HL-60 (cell line): Measurements from ENCODE around the gene EIF3K.

Experiments
- GABPA ChIP-seq: IDR thresholded peaks from 2 replicates; pipeline ENCODE4 v1.6.1; 2012; ENCODE audit warnings: low read depth
- POLR2AphosphoS5 ChIP-seq: IDR thresholded peaks from 2 replicates; pipeline ENCODE4 v1.6.1; 2012; ENCODE audit warnings: low read depth
- SPI1 ChIP-seq: IDR thresholded peaks from 2 replicates; pipeline ENCODE4 v1.6.1; 2012; ENCODE audit warnings: low read depth, mild to moderate bottlenecking, borderline replicate concordance
- TF ChIP-seq, protein P1 (sequence below): IDR thresholded peaks from one replicate; pipeline ENCODE4 v1.5.1; 2011; ENCODE audit warnings: low read length, control low read depth, inconsistent platforms; ENCODE audit not compliant: insufficient read depth
- TF ChIP-seq, protein P2 (sequence below): IDR thresholded peaks from 2 replicates; pipeline ENCODE4 v1.6.1; 2012; ENCODE audit warnings: low read depth; ENCODE audit not compliant: insufficient replicate concordance

DNA sequence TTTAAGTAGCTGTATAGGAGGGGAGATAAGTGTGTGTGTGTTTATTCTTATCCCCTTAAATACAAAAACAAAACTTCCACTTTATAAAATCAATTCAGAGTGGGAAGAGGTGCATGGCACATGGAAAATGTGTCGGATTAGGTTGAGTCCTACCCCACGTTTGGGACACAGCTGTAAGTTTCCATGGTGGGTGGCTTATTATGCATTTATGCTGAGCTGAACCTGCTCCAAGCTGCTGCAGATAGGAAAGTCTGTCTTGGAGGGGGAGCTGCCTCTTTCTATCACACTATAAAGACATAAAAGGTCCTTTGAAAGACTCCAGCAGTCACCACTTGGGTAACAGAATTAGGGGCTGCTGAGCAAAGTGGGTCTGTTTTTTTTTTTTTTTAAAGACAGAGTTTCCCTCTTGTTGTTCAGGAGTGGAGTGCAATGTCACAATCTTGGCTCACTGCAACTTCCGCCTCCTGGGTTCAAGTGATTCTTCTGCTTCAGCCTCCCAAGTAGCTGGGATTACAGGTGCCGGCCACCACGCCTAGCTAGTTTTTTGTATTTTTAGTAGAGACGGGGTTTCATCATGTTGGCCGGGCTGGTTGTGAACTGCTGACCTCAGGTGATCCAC lies 43.7 kb downstream of the EIF3K start:
- TF ChIP-seq POLR2AphosphoS5 = no peak
- TF ChIP-seq, protein P1, sequence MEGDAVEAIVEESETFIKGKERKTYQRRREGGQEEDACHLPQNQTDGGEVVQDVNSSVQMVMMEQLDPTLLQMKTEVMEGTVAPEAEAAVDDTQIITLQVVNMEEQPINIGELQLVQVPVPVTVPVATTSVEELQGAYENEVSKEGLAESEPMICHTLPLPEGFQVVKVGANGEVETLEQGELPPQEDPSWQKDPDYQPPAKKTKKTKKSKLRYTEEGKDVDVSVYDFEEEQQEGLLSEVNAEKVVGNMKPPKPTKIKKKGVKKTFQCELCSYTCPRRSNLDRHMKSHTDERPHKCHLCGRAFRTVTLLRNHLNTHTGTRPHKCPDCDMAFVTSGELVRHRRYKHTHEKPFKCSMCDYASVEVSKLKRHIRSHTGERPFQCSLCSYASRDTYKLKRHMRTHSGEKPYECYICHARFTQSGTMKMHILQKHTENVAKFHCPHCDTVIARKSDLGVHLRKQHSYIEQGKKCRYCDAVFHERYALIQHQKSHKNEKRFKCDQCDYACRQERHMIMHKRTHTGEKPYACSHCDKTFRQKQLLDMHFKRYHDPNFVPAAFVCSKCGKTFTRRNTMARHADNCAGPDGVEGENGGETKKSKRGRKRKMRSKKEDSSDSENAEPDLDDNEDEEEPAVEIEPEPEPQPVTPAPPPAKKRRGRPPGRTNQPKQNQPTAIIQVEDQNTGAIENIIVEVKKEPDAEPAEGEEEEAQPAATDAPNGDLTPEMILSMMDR = no peak
- TF ChIP-seq, protein P2, sequence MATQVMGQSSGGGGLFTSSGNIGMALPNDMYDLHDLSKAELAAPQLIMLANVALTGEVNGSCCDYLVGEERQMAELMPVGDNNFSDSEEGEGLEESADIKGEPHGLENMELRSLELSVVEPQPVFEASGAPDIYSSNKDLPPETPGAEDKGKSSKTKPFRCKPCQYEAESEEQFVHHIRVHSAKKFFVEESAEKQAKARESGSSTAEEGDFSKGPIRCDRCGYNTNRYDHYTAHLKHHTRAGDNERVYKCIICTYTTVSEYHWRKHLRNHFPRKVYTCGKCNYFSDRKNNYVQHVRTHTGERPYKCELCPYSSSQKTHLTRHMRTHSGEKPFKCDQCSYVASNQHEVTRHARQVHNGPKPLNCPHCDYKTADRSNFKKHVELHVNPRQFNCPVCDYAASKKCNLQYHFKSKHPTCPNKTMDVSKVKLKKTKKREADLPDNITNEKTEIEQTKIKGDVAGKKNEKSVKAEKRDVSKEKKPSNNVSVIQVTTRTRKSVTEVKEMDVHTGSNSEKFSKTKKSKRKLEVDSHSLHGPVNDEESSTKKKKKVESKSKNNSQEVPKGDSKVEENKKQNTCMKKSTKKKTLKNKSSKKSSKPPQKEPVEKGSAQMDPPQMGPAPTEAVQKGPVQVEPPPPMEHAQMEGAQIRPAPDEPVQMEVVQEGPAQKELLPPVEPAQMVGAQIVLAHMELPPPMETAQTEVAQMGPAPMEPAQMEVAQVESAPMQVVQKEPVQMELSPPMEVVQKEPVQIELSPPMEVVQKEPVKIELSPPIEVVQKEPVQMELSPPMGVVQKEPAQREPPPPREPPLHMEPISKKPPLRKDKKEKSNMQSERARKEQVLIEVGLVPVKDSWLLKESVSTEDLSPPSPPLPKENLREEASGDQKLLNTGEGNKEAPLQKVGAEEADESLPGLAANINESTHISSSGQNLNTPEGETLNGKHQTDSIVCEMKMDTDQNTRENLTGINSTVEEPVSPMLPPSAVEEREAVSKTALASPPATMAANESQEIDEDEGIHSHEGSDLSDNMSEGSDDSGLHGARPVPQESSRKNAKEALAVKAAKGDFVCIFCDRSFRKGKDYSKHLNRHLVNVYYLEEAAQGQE = no peak
- TF ChIP-seq GABPA = no peak
- TF ChIP-seq SPI1 = no peak
